SK-N-SH (cell line): Measurements from ENCODE around the gene PSMG4. TPM values are rescaled to one million over a fixed set of nuclear protein-coding genes. Genes with fewer than 3 reads are reported as not detected.

Experiments
- CTCF ChIA-PET: fragments of 300-600, 350-600 bp; formaldehyde crosslinking; extraction: SDS; loops from one replicate; lab custom pipeline; 2021; lab: Yijun Ruan, JAX
- POLR2A ChIA-PET: fragments of 350-600 bp; sonication (Branson Sonifier 250); formaldehyde crosslinking; extraction: SDS; loops from one replicate; lab custom pipeline; 2020; ENCODE audit warnings: antibody characterized with exemption, inconsistent platforms; lab: Yijun Ruan, JAX
- DNase-seq: peaks from one replicate; pipeline ENCODE4 v3.0.0; 2012
- H2AFZ ChIP-seq: fragments of 200-600 bp; sonication (generic); 2 replicates; pipeline ENCODE4 v1.8.1; 2016; ENCODE audit warnings: antibody characterized with exemption, mild to moderate bottlenecking, low read depth
- H3F3A ChIP-seq: fragments of 200-600 bp; sonication (generic); replicated peaks from 2 replicates; pipeline ENCODE3; 2016; ENCODE audit warnings: antibody characterized with exemption, mild to moderate bottlenecking; ENCODE audit not compliant: insufficient read depth
- H3K27ac ChIP-seq, 2 experiments: fragments of 200-500 bp in 1 of 2; fragments of 200-600 bp in 1 of 2; sonication (Bioruptor generic) in 1 of 2; sonication (generic), shearing (Covaris generic) in 1 of 2; 2 replicates each; pipeline versions ENCODE4 v1.5.1 to v1.6.1; 2014 to 2016; ENCODE audit warnings: low read depth in 2 of 2, inconsistent platforms in 1 of 2, low read length in 1 of 2, mild to moderate bottlenecking in 1 of 2, mixed read lengths in 1 of 2
- H3K27me3 ChIP-seq: fragments of 200-600 bp; sonication (generic), shearing (Covaris generic); 2 replicates; pipeline ENCODE4 v1.6.1; 2016; ENCODE audit warnings: mixed run types; ENCODE audit not compliant: insufficient read depth
- H3K36me3 ChIP-seq, 2 experiments: fragments of 200-500 bp in 1 of 2; fragments of 200-600 bp in 1 of 2; sonication (Bioruptor generic) in 1 of 2; sonication (generic) in 1 of 2; replicated peaks in 1 of 2; 2 replicates each; pipeline versions ENCODE3 to v1.5.1; 2014 to 2016; ENCODE audit warnings: low read length in 1 of 2, mild to moderate bottlenecking in 1 of 2; ENCODE audit not compliant: insufficient read depth in 2 of 2, control insufficient read depth in 1 of 2
- H3K4me1 ChIP-seq, 2 experiments: fragments of 200-500 bp in 1 of 2; fragments of 200-600 bp in 1 of 2; sonication (Bioruptor generic) in 1 of 2; sonication (generic), shearing (Covaris generic) in 1 of 2; 2 replicates each; pipeline versions ENCODE4 v1.5.1 to v1.6.1; 2014 to 2016; ENCODE audit warnings: low read depth in 1 of 2, low read length in 1 of 2, mixed run types in 1 of 2; ENCODE audit not compliant: insufficient read depth in 2 of 2, control insufficient read depth in 1 of 2
- H3K4me2 ChIP-seq: fragments of 200-600 bp; sonication (generic), shearing (Covaris generic); 2 replicates; pipeline ENCODE4 v1.6.1; 2017; ENCODE audit warnings: mixed run types
- H3K4me3 ChIP-seq, 2 experiments: fragments of 200-500 bp in 1 of 2; fragments of 200-600 bp in 1 of 2; sonication (Bioruptor generic) in 1 of 2; sonication (generic), shearing (Covaris generic) in 1 of 2; 2 replicates each; pipeline versions ENCODE4 v1.5.1 to v1.8.1; 2014 to 2016; ENCODE audit warnings: low read depth in 2 of 2, inconsistent platforms in 1 of 2, low read length in 1 of 2, mild to moderate bottlenecking in 1 of 2, mixed read lengths in 1 of 2, moderate library complexity in 1 of 2
- H3K79me2 ChIP-seq: fragments of 200-600 bp; sonication (generic); 2 replicates; pipeline ENCODE4 v1.8.1; 2017; ENCODE audit warnings: mild to moderate bottlenecking; ENCODE audit not compliant: insufficient read depth
- H3K9ac ChIP-seq: fragments of 200-600 bp; sonication (generic); 2 replicates; pipeline ENCODE4 v1.6.1; 2017; ENCODE audit warnings: mixed run types
- H3K9me2 ChIP-seq: fragments of 200-600 bp; sonication (generic); 2 replicates; pipeline ENCODE4 v1.6.1; 2017; ENCODE audit warnings: mixed run types
- H3K9me3 ChIP-seq: fragments of 200-600 bp; sonication (generic); 2 replicates; pipeline ENCODE4 v1.6.1; 2017; ENCODE audit warnings: mixed run types, mild to moderate bottlenecking, moderate library complexity
- H4K20me1 ChIP-seq: fragments of 200-600 bp; sonication (generic); 2 replicates; pipeline ENCODE4 v1.6.1; 2017; ENCODE audit warnings: mild to moderate bottlenecking, mixed run types; ENCODE audit not compliant: insufficient read depth
- CHD2 ChIP-seq: fragments of 150-350 bp; IDR thresholded peaks from 2 replicates; pipeline ENCODE4 v1.6.1; 2018; ENCODE audit warnings: low read length; ENCODE audit not compliant: partially characterized antibody
- CTCF ChIP-seq: fragments of 200-600 bp; sonication (generic); IDR thresholded peaks from 2 replicates; pipeline ENCODE4 v1.6.1; 2017; ENCODE audit warnings: antibody characterized with exemption, mild to moderate bottlenecking, moderate library complexity
- EP300 ChIP-seq, 2 experiments: IDR thresholded peaks; 2 replicates each; pipeline versions ENCODE4 v1.4.0 to v1.6.1; 2012; ENCODE audit warnings: borderline replicate concordance in 1 of 2, low read depth in 1 of 2, low read length in 1 of 2
- EZH2phosphoT487 ChIP-seq: fragments of 200-600 bp; sonication (generic); IDR thresholded peaks from 2 replicates; pipeline ENCODE4 v1.6.1; 2017; ENCODE audit warnings: low read depth, mixed run types, mild to moderate bottlenecking, antibody characterized with exemption, moderate library complexity, borderline replicate concordance
- FOXJ3 ChIP-seq: sonication (generic); formaldehyde crosslinking; IDR thresholded peaks from 2 replicates; pipeline ENCODE4 v1.5.1; 2020; ENCODE audit warnings: mild to moderate bottlenecking, missing genetic modification reagents
- GATA2 ChIP-seq: sonication (generic); formaldehyde crosslinking; IDR thresholded peaks from 2 replicates; pipeline ENCODE4 v1.5.0; 2020; ENCODE audit warnings: mild to moderate bottlenecking, missing genetic modification reagents
- JUND ChIP-seq: IDR thresholded peaks from 2 replicates; pipeline ENCODE4 v1.4.0; 2012
- NFIC ChIP-seq: IDR thresholded peaks from 2 replicates; pipeline ENCODE4 v1.4.0; 2012; ENCODE audit warnings: borderline replicate concordance
- NRF1 ChIP-seq: IDR thresholded peaks from 2 replicates; pipeline ENCODE4 v1.6.1; 2012; ENCODE audit warnings: low read depth, mild to moderate bottlenecking, low read length
- POLR2AphosphoS5 ChIP-seq: IDR thresholded peaks from 2 replicates; pipeline ENCODE4 v1.6.1; 2012; ENCODE audit warnings: low read depth, low read length
- REST ChIP-seq: IDR thresholded peaks from 2 replicates; pipeline ENCODE4 v1.6.1; 2012; ENCODE audit warnings: mild to moderate bottlenecking, low read depth, low read length, moderate library complexity
- RFX5 ChIP-seq: IDR thresholded peaks from 2 replicates; pipeline ENCODE4 v1.6.1; 2012; ENCODE audit warnings: mild to moderate bottlenecking, improper control_type of control experiment, low read length
- RXRA ChIP-seq: IDR thresholded peaks from 2 replicates; pipeline ENCODE4 v1.4.0; 2012; ENCODE audit warnings: low read depth, mild to moderate bottlenecking, borderline replicate concordance
- USF2 ChIP-seq: fragments of 150-350 bp; IDR thresholded peaks from 2 replicates; pipeline ENCODE4 v1.6.1; 2017; ENCODE audit warnings: antibody characterized with exemption, low read length, low read depth, borderline replicate concordance
- YY1 ChIP-seq: IDR thresholded peaks from 2 replicates; pipeline ENCODE4 v1.4.0; 2012; ENCODE audit warnings: low read depth, mild to moderate bottlenecking
- WGBS: methylation state at CpG from one replicate; pipeline ENCODE4 v1.1.6; 2017; ENCODE audit warnings: low lambda C conversion rate; 5-methylcytosine and 5-hydroxymethylcytosine counted together
- polyA plus RNA-seq, 3 experiments: library from polyadenylated mRNA; depleted of rRNA; stranded (reverse); fragments of >200 nt; gene quantifications; 2 replicates each; pipeline ENCODE4 v1.2.3, GENCODE V29; 2012

The PSMG4 gene
- polyA plus RNA-seq, 1 of the 3 experiments (the other 2 are of a cell fraction), result 61.3 TPM

- Histone ChIP-seq H3F3A (no peaks in the 10 kb centered on the region), H3K36me3 (peaks cover 8 to 65% of the 10 kb centered on the region in 2 experiments), H3K9me2 (no peaks in the 10 kb centered on the region), H3K79me2 (peaks cover 23% of the 10 kb centered on the region; the same call in 1 of the 2 replicates), H3K27me3 (no peaks in the 10 kb centered on the region), H3K9ac (no peak overlapping the region), H3K4me2 (no peak overlapping the region), H4K20me1 (no peaks in the 10 kb centered on the region), H2AFZ (no peak overlapping the region), H3K27ac (no peak overlapping the region), H3K4me3 (no peak overlapping the region), H3K9me3 (no peaks in the 10 kb centered on the region), H3K4me1 (no peaks in the 10 kb centered on the region; a peak in 1 of 4 replicates)
- DNase-seq, result no peak
- no peak for TF ChIP-seq GATA2 (CRISPR knock-in tag)
- no peak for TF ChIP-seq REST
- TF ChIP-seq JUND, result no peak
- TF ChIP-seq POLR2AphosphoS5, result no peak
- no peak for TF ChIP-seq USF2
- no peak for TF ChIP-seq FOXJ3
- no peak for TF ChIP-seq CTCF
- TF ChIP-seq RXRA, result no peak
- no peak for TF ChIP-seq RFX5
- TF ChIP-seq EZH2phosphoT487, result no peak
- TF ChIP-seq NRF1, result no peak
- no peak for TF ChIP-seq CHD2
- TF ChIP-seq NFIC, result no peak
- no peak for TF ChIP-seq EP300 (IDR thresholded peaks at IDR 0.05; ENCODE audit: borderline replicate concordance in 1 of 2, low read depth in 1 of 2, low read length in 1 of 2)
- TF ChIP-seq YY1, result no peak
- CTCF ChIA-PET, result no interaction called here
- 93% methylated on average over 9 of the region's 11 CpGs for WGBS
- POLR2A ChIA-PET, result no interaction called here
Measured at GRCh38 chr6:3268680-3269079, 9.9 kb downstream of the PSMG4 start.
